Raji (cell line): ENCODE measurements around the gene PAXIP1.

Experiments
- POLR2A ChIP-seq: IDR thresholded peaks from 2 replicates; pipeline ENCODE4 v1.6.1; 2011; ENCODE audit warnings: low read depth, low read length, control low read depth; ENCODE audit not compliant: insufficient read depth

PAXIP1 gene

GRCh38 chr7:154973381-154973780 lies 29.5 kb downstream of the PAXIP1 start:
- no peak for TF ChIP-seq POLR2A

- no peak for TF ChIP-seq POLR2A
These were observed 34.5 kb downstream of the PAXIP1 start for GRCh38 chr7:154968336-154969001.

DNA sequence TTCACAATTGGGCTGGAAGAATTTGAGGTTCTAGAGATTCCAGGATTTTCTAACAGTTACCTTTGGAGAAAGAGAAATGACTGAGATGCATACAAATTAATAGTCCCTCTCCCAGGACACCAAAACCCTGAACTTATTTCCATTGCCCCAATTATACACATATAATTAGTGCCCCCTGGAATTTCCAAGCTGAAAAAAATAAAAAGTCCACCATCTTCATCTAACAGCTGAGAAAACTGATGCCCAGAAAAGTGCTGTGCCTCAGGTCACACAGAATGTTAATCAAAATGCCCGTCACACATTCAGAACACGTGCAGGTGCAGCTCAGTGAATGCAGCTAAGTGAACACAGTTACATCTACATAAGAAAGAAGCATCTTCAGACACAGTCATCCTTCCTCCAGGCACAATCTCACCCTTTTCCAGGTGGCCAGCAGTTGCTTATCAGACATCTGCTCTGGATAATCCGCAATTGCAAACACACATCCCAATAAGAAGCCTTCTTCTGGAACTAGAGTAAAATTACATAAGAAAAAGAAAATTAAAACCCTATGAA lies 35.4 kb downstream of the PAXIP1 start:
- TF ChIP-seq POLR2A, result no peak

DNA sequence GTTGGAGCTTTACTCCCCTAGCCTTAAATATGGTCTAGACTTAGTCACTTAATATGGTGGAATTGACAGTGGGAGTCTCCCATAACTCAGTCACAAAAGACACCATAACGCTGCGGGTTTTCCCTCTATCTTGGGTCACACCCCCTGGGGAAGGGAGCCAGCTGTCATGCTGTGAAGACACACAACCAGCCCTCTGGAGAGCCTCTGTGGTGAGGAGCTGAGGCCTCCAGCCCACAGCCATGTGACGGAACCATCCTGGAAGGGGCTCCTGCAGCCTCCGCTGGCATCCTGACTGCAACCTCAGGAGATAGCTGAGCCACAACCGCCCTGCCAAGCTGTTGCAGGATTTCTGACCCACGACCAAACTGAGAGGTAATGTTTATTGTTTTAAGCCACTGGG lies 37.9 kb downstream of the PAXIP1 start:
- no peak for TF ChIP-seq POLR2A

GRCh38 chr7:154960063-154960790 lies 42.7 kb downstream of the PAXIP1 start:
- TF ChIP-seq POLR2A, result no peak

- TF ChIP-seq POLR2A, result no peak
These were observed 46.5 kb downstream of the PAXIP1 start for GRCh38 chr7:154956427-154956826.

DNA sequence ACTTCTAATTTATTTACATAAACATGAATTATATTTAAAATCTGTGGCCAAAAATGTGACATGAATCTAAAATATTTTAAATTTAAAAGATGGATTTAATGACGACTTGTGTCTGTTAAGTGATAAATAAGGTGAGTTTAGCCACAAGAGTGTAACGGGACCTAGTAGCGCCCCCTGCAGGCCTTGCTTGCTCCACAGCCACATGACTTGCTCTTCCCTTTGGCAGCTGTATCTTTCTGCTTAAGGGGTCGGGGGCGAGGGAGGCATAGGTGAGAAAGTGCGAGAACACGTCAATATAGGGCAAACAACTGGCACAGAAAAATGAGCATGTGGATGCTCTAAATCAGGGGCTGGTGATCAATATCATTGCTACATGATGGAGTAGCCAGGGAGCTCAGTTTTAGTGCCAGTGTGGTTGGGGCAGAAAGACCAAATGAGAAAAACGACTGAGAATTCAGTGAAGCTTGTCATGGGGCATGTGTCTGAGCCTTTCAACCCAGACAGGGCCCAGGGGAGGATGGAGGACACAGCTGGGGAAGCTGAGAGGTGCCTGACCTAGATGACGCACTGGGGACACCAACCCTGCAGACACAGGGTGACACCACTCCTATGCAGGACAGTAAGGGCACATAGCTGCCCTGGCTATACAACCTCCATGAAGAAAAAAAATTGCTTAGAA lies 49.8 kb downstream of the PAXIP1 start:
- no peak for TF ChIP-seq POLR2A

- TF ChIP-seq POLR2A, result no peak
These were observed 52.0 kb downstream of the PAXIP1 start for GRCh38 chr7:154950960-154951359.

GRCh38 chr7:154947604-154948003 lies 55.3 kb downstream of the PAXIP1 start:
- TF ChIP-seq POLR2A, result no peak

GRCh38 chr7:154946166-154946565 lies 56.8 kb downstream of the PAXIP1 start:
- TF ChIP-seq POLR2A, result no peak

DNA sequence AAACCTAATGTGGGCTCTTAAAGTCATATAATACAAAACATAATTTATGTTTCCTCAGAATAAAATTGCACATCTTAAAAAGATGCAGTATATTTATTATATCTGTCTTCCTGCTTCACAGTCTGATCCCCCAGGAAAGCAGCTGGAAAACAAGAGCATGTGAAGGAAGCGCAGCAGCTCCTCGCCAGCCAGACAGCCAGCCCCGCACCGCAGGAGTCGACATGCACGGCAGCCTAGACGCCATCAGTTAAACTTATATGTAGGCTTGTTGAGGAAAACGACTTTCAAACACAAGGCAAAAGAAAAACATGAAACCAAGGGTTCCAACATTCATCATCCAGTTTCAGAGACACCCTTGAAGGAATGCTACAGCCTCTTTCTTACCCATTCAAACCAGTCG lies 59.0 kb downstream of the PAXIP1 start:
- TF ChIP-seq POLR2A, result no peak

GRCh38 chr7:154942691-154943090 lies 60.2 kb downstream of the PAXIP1 start:
- no peak for TF ChIP-seq POLR2A

DNA sequence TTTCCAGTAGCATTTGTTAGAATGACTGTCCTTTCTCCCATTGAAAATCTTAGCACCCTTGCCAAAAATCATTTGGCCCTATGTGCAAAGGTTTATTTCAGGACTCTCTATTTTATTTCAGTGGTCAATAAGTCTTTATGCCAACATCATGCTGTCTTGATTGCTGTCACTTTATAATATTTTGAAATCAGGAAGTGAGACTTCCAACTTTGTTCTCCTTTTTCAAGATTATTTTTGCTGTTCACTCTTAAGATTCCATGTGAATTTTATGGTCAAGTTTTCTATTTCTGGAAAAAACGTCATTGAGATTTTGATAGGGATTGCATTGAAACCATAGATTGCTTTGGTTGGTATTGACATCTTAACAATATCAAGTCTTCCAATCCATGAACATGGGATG lies 65.1 kb downstream of the PAXIP1 start:
- no peak for TF ChIP-seq POLR2A

GRCh38 chr7:154931906-154932305 lies 71.0 kb downstream of the PAXIP1 start:
- TF ChIP-seq POLR2A, result no peak

DNA sequence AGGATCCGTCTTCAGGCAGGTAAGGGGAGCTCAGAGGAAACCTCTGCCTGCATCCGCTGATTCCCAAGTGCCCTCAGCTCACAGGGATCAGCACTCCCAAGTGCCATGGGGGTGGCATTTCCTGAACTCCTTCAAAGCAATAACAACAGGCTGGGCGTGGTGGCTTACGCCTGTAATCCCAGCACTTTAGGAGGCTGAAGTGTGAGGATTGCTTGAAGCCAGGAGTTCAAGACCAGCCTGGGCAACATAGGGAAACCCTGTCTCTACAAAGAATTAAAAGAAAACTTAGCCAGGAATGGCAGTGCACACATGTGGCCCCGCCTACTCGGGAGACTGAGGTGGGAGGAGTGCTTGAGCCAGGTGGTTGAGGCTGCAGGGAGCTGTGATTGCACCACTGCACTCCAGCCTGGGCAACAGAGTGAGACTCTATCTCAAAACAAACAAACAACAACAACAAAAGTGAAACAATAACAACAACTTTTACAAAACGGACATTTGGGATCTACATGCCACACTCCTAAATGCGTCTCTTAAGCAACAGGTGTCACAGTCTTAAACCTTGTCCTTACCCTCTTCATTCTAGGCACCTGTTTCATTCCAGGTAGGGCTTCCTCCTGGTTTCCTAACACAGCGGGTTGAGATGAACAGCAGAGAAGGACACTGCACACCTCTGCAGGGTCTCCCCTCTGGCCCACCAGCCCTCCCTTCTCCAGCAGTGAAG lies 73.8 kb downstream of the PAXIP1 start:
- TF ChIP-seq POLR2A, result no peak
